ENCODE data around the gene BACH2. TPM values are rescaled to one million over a fixed set of nuclear protein-coding genes. Genes with fewer than 3 reads are reported as not detected.

The BACH2 gene
- polyA plus RNA-seq, 1 donor (not counting 4 experiments of a cell fraction or from before 2014, with no cell fraction given): 0.50 TPM

DNA sequence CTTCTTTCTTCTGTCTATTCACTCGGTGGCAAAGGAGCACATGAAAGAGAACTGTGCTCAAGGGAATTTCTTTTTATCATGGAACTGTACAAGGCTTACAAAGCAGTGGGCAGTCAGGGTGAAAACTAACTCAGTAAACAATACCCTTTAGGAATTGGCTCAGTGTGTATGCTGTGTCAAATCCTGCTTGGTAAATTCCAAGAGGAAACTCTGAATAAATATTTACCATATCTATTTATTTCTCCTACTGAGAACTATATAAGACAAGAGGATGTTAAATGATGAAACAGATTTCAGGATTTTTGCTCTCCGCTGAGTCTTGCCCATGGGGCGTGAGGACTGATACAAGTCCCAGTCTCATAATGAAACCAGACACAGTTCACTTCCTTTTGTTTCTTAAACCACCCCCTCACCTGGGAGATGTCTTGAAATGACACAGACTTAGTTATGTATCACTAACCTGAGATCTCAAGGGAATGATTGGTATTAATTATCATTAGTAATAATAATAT lies 188.8 kb downstream of the BACH2 start:
- Histone ChIP-seq H3K36me3 (ENCODE audit: control insufficient read depth in 2 of 2, extremely low read depth in 1 of 2, insufficient read depth in 2 of 2, low read length in 2 of 2) (no peaks in the 10 kb centered on the region), H2AFZ (ENCODE audit: control insufficient read depth, low read length) (no peak overlapping the region), H4K20me1 (ENCODE audit: control insufficient read depth, extremely low read depth, insufficient read depth, low read length) (no peaks in the 10 kb centered on the region), H3K79me2 (ENCODE audit: control insufficient read depth, insufficient read depth, low read length) (no peaks in the 10 kb centered on the region), H3K27ac (ENCODE audit: control insufficient read depth, insufficient read depth, low read length) (no peak overlapping the region), H3K27me3 (ENCODE audit: control insufficient read depth, extremely low read depth, insufficient read depth, low read length) (no peaks in the 10 kb centered on the region), H3K4me1 (ENCODE audit: control insufficient read depth, extremely low read depth, insufficient read depth, low read length) (no peaks in the 10 kb centered on the region), H3K9ac (ENCODE audit: control insufficient read depth, extremely low read depth, insufficient read depth, low read length) (no peak overlapping the region), H3K4me3 (ENCODE audit: control insufficient read depth in 2 of 3, extremely low read depth in 1 of 3, insufficient read depth in 2 of 3, low read depth in 1 of 3, low read length in 3 of 3) (no peak overlapping the region), H3K9me1 (ENCODE audit: control insufficient read depth, extremely low read depth, insufficient read depth, low read length) (no peaks in the 10 kb centered on the region), H3K9me3 (ENCODE audit: control insufficient read depth, low read depth, low read length) (no peaks in the 10 kb centered on the region), H3K4me2 (ENCODE audit: control insufficient read depth, extremely low read depth, insufficient read depth, low read depth, low read length) (no peak overlapping the region)
- TF ChIP-seq EZH2 (IDR thresholded peaks at IDR 0.05; ENCODE audit: low read length): no peak
- TF ChIP-seq, protein P1, sequence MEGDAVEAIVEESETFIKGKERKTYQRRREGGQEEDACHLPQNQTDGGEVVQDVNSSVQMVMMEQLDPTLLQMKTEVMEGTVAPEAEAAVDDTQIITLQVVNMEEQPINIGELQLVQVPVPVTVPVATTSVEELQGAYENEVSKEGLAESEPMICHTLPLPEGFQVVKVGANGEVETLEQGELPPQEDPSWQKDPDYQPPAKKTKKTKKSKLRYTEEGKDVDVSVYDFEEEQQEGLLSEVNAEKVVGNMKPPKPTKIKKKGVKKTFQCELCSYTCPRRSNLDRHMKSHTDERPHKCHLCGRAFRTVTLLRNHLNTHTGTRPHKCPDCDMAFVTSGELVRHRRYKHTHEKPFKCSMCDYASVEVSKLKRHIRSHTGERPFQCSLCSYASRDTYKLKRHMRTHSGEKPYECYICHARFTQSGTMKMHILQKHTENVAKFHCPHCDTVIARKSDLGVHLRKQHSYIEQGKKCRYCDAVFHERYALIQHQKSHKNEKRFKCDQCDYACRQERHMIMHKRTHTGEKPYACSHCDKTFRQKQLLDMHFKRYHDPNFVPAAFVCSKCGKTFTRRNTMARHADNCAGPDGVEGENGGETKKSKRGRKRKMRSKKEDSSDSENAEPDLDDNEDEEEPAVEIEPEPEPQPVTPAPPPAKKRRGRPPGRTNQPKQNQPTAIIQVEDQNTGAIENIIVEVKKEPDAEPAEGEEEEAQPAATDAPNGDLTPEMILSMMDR (optimal IDR thresholded peaks at IDR 0.05 in 1 of 3, IDR thresholded peaks at IDR 0.05 in 1 of 3, conservative IDR thresholded peaks at IDR 0.05 in 1 of 3; ENCODE audit: extremely low read depth in 1 of 3, insufficient read depth in 2 of 3, low read length in 3 of 3): no peak
- dilution Hi-C loops (cut with MboI; ENCODE audit: extremely low pct_ligation_motif_present, low sequenced_read_pairs): no loop called here
- no peak for FAIRE-seq
- no peak for DNase-seq (ENCODE audit: low read depth, low spot score)

DNA sequence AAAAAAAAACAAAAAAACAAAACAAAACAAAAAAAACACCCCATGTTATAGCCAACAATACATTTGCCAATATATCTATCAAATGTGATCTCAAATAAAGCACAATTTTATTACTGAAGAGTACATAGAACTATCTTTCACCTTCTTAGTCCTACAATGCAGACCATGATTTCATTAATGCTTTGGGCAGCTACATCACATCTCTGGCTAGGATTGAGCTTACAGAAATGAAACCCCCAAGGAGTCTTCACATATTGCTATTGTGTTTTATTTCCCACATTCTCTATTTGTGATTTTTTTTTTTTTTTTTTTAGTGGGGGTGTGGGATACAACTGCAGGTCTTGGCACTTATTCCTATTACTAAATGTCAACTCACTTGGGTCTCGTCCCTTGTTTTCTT lies 189.3 kb downstream of the BACH2 start:
- H3K9me1 ChIP-seq (ENCODE audit: control insufficient read depth, extremely low read depth, insufficient read depth, low read length): no peaks in the 10 kb centered on the region
- H3K9ac ChIP-seq (ENCODE audit: control insufficient read depth, extremely low read depth, insufficient read depth, low read length): no peak overlapping the region
- H3K4me1 ChIP-seq (ENCODE audit: control insufficient read depth, extremely low read depth, insufficient read depth, low read length): no peaks in the 10 kb centered on the region
- no peaks in the 10 kb centered on the region for H3K36me3 ChIP-seq (ENCODE audit: control insufficient read depth in 2 of 2, extremely low read depth in 1 of 2, insufficient read depth in 2 of 2, low read length in 2 of 2)
- H3K4me3 ChIP-seq (ENCODE audit: control insufficient read depth in 2 of 3, extremely low read depth in 1 of 3, insufficient read depth in 2 of 3, low read depth in 1 of 3, low read length in 3 of 3): no peak overlapping the region
- no peak overlapping the region for H3K4me2 ChIP-seq (ENCODE audit: control insufficient read depth, extremely low read depth, insufficient read depth, low read depth, low read length)
- H3K9me3 ChIP-seq (ENCODE audit: control insufficient read depth, low read depth, low read length): no peaks in the 10 kb centered on the region
- TF ChIP-seq, protein P1 (optimal IDR thresholded peaks at IDR 0.05 in 1 of 3, IDR thresholded peaks at IDR 0.05 in 1 of 3, conservative IDR thresholded peaks at IDR 0.05 in 1 of 3; ENCODE audit: extremely low read depth in 1 of 3, insufficient read depth in 2 of 3, low read length in 3 of 3): no peak
- no peak for TF ChIP-seq EZH2 (IDR thresholded peaks at IDR 0.05; ENCODE audit: low read length)
- no peak overlapping the region for H3K27ac ChIP-seq (ENCODE audit: control insufficient read depth, insufficient read depth, low read length)
- no peak for DNase-seq (ENCODE audit: low read depth, low spot score)
- no peaks in the 10 kb centered on the region for H3K27me3 ChIP-seq (ENCODE audit: control insufficient read depth, extremely low read depth, insufficient read depth, low read length)
- H2AFZ ChIP-seq (ENCODE audit: control insufficient read depth, low read length): no peak overlapping the region
- H3K79me2 ChIP-seq (ENCODE audit: control insufficient read depth, insufficient read depth, low read length): no peaks in the 10 kb centered on the region
- no peaks in the 10 kb centered on the region for H4K20me1 ChIP-seq (ENCODE audit: control insufficient read depth, extremely low read depth, insufficient read depth, low read length)
- FAIRE-seq: no peak
- dilution Hi-C loops (cut with MboI; ENCODE audit: extremely low pct_ligation_motif_present, low sequenced_read_pairs): no loop called here

All from keratinocyte (primary cell).